ENCODE results near the gene TRMT10B.
"Not testable (repeated sequence)": the region's sequence is repeated elsewhere in the genome, so short reads cannot be mapped to it uniquely, and the experiment has no call there.

Gene TRMT10B

DNA sequence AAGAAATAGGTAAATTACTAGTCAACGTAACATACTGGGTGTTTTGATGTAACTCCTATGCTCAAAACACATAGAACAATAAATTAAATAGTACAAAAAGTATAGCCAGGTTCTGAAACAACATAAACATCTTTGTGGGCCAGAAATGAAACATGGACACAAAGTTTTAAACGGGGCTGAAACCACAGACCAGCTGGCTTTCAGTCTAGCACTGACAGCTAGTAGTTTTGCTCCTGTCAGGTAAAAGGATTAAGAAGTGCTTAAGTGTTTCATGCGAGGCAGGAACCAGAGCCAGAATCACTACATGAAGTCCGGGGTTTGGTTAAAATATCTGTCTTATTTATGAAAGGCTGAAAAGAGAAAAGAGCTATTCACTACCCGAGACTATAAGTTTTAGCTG lies 66.5 kb downstream of the TRMT10B start:
- TF ChIP-seq ZNF274 (IDR thresholded peaks at IDR 0.05; ENCODE audit: low read depth, low read length): no peak
- H3K9ac ChIP-seq (ENCODE audit: insufficient read length, low read depth): no peak overlapping the region
- no peaks in the 10 kb centered on the region for H3K27me3 ChIP-seq (ENCODE audit: insufficient read depth, insufficient read length)
- no peak for DNase-seq (ENCODE audit: low read depth, low spot score)
- no peaks in the 10 kb centered on the region for H3K4me1 ChIP-seq (ENCODE audit: insufficient read depth, insufficient read length)
- no peaks in the 10 kb centered on the region for H3K9me3 ChIP-seq (ENCODE audit: insufficient read depth, low read length)
- H3K4me3 ChIP-seq (ENCODE audit: insufficient read length, low read depth): no peak overlapping the region
- peaks cover 38% of the 10 kb centered on the region for H3K36me3 ChIP-seq (ENCODE audit: insufficient read depth, insufficient read length, low read length)

DNA sequence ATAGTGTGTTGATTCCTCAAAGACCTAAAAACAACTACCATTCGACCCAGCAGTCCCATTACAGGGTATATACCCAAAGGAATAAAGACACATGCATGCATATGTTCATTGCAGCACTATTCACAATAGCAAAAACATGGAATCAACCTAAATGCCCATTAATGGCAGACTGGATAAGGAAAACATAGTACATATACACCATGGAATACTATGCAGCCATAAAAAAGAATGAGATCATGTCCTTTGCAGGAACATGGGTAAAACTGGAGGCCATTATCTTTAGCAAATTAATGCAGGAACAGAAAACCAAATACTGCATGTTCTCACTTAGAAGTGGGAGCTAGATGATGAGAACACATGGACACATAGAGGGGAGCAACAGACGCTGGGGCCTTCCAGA lies 71.6 kb downstream of the TRMT10B start:
- H3K4me3 ChIP-seq (ENCODE audit: insufficient read length, low read depth); H3K4me1 ChIP-seq (ENCODE audit: insufficient read depth, insufficient read length); H3K27me3 ChIP-seq (ENCODE audit: insufficient read depth, insufficient read length); H3K9ac ChIP-seq (ENCODE audit: insufficient read length, low read depth); H3K9me3 ChIP-seq (ENCODE audit: insufficient read depth, low read length); DNase-seq (ENCODE audit: low read depth, low spot score): not testable (repeated sequence)
- peaks cover 60% of the 10 kb centered on the region for H3K36me3 ChIP-seq (ENCODE audit: insufficient read depth, insufficient read length, low read length)

DNA sequence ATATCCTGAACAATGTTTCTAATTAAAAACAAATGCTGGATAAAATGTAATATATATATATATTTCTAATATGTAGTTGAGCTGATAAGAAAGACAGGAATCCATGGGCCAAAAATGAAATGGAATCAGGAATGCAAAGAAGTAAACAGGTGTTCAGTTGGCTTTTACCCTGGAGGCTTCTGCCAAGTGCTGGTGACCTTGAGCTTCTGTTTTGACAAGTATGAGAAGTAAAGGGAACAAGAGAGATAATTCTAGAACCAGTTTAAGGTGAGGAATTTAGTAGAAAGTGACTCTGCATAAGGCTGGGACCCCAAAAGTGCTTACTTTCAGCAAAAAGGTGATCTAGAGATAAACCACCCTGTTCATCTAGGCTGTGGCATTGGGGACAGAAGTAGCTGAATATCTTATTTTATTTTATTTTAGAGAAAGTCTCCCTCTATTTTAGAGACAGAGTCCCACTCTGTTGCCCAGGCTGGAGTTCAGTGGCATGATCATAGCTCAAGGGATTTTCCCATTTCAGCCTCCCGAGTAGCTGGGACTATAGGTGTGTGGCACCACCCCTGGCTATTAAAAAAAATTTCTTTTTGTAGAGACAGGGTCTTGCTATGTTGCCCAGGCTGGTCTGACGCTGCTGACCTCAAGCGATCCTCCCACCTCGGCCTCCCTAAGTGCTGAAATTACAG lies 74.0 kb downstream of the TRMT10B start:
- no peak for TF ChIP-seq ZNF274 (IDR thresholded peaks at IDR 0.05; ENCODE audit: low read depth, low read length)
- no peak for TF ChIP-seq YY1 (IDR thresholded peaks at IDR 0.05; ENCODE audit: insufficient read depth, insufficient read length)
- Histone ChIP-seq H3K9ac (ENCODE audit: insufficient read length, low read depth) (no peak overlapping the region), H3K27me3 (ENCODE audit: insufficient read depth, insufficient read length) (no peaks in the 10 kb centered on the region), H3K4me1 (ENCODE audit: insufficient read depth, insufficient read length) (no peaks in the 10 kb centered on the region), H3K4me3 (ENCODE audit: insufficient read length, low read depth) (no peak overlapping the region), H3K9me3 (ENCODE audit: insufficient read depth, low read length) (no peaks in the 10 kb centered on the region), H3K36me3 (ENCODE audit: insufficient read depth, insufficient read length, low read length) (peaks cover 51% of the 10 kb centered on the region)
- no peak for DNase-seq (ENCODE audit: low read depth, low spot score)
